ENCODE measurements around the gene PDK2. TPM values are rescaled to one million over a fixed set of nuclear protein-coding genes. Genes with fewer than 3 reads are reported as not detected.

PDK2 gene
- total RNA-seq (2014; rRNA removed) = 22.3 and 22.5 TPM in 2 replicates
- 29.7 TPM for polyA plus RNA-seq (2012)

DNA sequence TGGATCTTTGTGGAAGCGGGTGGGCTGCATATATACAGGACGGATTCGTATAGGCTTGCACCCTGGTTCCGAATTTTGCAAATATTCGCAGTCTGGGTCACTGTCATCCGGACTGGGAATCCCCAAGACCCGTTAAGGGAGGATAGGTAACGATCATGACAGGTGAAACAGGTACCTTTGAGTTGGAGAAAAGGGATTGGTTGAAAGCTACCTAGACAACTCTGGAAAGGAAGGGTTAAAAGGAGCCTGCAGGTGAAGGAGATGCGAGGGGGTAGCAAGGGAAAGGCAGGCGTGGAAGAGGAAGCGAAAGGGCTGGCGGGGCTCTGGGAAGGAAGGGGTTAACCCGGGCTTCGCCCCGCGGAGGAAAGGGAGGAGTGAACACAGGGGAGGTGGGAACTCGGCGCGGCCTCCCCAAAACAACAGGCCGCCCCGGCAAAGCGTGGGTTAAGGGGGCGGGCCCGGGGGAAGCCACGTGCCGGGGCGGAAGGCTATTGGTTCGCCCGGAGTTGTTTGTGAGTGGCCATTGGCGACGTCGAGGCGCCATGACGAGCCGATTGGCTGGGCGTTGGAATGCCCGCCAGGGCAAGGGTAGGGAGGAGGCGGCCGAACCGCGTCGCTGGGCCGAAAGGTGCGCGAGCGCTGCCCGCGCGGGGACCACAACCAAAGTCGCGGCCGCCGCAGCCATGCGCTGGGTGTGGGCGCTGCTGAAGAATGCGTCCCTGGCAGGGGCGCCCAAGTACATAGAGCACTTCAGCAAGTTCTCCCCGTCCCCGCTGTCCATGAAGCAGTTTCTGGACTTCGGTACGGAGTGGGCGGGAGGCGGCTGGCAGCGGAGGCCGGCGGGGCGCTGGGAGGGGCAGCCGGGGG lies at the start of gene PDK2:
TSS of gene PDK2 (plus strand) at position 599 of the 867 bp plus-strand sequence. CDS start at position 684, 85 bp downstream.
- peak; percentile 94 for DNase-seq (ENCODE audit: low read depth)

DNA sequence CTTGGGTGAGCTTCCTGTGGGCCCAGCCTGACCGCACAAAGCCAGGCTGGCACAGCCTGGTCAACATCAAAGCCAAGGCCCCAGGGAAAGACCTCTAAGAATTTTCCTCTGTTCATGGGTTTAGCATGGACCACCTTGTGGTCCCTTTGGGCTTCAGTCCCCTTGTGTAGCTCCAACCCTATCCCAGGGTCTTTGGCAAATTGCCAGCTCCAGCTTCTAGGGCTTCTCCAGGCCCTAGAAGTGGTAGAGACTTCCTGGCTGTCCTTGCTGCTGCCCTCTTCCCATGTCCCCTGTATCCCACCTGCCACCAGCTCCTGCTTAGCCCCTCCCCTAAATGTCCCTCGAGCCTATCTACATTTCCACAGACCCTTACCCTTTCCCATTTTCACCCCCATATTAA lies 49.0 kb upstream of the PDK2 start:
- DNase-seq (ENCODE audit: low read depth) = no peak

DNA sequence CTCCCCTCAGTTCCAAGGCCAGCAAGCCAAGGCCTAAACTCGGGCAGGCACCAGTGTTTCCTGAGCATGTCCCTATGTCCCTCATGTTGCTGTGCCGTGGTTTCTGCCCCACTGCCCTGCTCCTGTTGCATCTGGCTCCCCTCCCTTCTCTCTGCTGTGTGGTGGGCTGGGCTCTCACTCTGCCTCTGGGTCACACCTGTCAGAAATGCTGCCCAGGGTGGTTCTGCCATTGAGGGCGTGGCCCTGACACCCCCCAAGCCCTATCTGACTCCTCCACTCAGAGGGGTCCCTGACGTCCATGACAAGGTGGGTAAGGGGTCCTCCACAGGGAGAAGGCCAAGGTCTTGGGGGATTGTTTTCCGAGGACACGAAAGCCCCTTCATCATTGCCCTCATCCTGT lies 48.5 kb upstream of the PDK2 start:
- no peak for DNase-seq (ENCODE audit: low read depth)

DNA sequence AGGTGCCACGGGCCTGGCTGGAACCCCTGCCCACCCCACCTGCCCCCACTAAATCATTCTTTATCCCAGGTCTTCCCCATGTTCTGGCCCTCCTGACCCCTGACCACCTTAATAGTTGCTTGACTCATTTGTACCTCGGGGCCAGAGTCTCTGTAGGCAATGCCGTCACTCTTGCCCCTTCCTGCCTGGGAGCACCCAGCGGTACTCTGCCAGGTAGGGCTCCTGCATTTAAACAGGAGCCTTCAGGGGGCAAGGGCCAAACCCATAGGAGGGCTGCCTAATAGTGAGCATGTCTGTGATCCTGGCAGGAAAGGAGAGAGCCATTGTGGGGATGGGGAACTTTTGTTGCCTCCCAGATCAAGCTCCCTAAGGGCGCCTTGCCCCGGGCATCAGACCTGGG lies 48.1 kb upstream of the PDK2 start:
- no peak for DNase-seq (ENCODE audit: low read depth)

DNA sequence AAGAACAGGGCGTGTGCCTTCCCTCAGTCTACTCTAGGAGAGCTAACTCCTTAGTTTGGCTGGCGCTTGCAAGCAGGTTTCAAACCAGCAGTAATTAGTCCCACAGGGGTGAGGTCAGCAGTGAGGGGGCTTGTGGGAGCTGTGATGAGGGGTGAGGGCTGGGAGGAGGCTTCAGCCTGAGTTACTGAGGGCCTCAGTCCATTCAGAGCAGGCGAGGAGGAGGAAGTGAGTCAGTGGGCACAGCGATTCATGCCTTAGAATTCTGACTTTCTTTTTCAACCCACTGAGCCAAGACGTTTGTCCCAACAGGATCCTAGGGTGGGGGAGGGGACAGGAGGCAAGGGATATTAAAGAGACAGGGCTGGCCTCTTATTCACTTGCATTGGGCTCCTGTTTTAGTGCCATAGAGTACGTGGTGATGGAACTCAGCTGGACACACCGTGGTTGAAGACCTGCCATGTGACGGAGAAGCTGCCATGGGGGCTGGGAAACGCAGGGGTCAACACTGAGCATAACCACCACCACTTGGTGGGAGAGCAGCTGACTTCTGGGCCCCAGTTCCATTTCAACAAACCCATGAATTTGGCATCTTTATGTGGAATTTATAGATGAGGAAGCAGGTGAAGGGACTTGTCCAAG lies 47.5 kb upstream of the PDK2 start:
- peak; percentile 80 for DNase-seq (ENCODE audit: low read depth)

DNA sequence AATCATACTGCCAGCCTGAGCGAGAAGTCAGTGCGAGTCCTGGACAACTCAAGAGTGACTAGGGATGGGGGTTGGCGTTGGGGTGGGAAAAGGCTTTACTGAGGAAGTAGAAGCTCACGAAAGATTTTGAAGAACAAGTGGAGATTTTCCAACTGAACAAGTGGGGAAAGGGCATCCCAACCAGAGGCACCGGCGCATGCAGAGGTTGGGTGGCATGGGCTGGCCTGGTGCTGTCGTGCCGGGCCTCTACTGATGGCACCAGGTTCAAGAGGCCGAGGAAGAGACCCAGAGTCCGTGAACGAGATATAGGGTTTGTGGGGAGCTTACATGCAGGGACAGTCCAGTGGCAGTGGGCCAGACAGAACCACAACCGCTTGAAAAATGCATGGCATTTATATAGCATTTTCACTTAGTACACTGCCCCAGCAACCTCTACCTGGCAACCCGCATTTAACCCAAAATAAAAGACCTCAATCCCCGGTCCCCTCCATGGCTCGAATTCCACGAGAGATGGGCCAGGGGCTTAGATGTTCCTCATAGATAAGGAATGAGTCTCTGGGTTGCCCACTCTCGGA lies 46.9 kb upstream of the PDK2 start:
- DNase-seq (ENCODE audit: low read depth) = no peak

DNA sequence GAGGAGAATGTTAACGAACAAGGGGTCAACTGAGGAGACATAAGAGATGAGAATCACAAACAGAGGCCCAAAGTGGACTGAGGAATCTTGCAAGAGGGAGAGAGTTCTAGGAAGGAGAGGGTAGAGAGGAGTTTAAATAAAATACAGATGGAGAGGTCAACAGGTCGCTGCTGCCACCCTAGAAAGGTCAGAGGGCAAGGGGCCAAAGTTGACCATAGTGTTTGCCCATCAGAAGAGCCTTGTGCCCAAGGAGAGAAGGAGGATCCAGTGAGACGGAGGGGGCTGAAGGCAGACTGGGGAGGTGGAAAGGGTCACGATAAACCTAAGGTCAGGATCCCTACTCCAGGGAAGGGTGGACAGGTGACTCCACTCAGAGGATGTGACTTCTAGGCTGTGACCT lies 46.2 kb upstream of the PDK2 start:
- DNase-seq (ENCODE audit: low read depth) = no peak

DNA sequence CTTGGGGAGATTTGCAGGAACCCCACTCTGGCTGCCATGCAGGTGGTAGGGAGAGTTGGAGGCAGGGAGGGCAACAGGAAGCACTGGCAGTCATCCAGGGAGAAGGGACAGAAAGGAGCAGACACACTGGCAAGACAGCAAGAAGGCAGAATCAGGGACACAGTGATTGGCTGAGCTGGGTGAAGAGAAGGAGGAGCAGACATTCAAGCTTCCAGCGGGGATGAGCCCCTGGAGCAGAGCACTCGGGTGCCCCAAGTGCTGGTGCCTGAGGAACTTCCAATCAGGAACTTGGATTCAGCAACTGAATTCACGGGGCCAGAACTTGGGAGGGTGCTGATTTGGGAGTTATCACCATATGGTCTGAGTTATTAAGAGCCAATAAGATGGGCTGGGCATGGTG lies 45.5 kb upstream of the PDK2 start:
- DNase-seq (ENCODE audit: low read depth) = no peak

DNA sequence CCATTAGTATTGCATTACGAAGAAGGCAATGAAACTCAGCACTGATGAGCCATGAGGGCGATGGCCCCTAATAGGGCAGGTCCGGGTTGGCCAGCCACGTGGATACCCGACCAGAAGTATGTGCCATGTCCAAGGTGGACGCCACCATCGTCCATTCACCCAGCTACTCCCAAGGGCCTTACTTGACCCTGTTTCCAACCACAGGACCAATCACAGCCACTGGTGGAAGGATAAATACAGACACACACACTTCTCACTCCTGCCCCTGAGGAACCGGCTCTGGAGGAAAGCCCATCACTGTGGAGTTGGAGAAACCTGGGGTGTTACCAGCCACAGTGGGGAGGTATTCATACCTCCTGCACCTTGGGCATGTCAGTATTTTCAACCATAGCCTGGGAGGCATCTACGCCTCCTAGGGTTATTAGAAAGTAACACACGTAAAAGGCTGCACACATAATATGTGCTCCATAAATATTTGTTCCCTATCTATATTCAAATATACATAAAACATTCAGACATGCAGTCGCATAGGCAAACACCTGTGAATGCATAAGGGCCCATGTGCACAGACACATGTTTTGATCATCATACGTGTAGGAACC lies 44.6 kb upstream of the PDK2 start:
- DNase-seq (ENCODE audit: low read depth) = no peak

DNA sequence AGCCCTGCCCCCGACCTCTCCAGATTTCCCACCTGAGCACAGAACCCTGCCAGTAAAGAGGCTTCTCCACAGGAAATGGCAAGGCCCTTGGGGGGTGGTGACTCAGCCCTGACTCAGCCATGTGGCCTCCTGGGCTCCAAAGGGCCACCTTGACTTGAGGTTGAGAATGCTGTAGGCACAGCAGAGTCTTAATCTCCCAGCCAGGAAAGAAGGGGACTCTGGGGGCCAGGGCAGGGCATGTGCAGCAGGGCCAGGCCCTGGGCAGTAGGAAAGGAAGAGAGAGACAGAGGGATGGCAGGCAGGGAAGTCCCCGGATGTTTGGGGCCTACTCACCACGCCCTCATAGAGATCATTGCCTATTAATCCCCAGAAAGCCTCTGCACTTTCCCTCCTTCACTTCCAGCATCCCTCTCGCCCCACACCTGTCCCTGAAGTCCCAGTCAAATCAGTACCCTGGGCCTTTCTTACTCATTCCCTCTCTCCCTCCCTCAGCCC lies 44.0 kb upstream of the PDK2 start:
- DNase-seq (ENCODE audit: low read depth) = peak; percentile 88

DNA sequence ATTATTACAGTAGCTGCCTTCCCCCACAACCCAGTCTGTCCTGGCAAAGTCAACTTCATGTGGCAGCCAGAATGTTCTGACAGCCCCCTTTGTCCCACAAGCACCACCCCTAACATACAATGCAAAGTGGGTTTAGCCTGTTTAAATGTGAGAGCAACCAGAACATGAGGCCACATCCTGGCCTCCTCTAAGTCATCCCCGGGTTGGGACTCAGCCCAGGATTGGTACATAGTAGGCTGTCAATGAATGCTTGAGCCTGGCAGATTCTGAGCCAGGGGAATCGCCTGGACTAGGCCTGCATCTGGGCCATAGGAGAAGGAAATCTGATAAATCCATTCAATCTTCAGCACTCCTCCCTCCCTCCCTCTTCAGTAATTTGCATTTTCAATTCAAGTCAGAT lies 43.5 kb upstream of the PDK2 start:
- DNase-seq (ENCODE audit: low read depth) = no peak

DNA sequence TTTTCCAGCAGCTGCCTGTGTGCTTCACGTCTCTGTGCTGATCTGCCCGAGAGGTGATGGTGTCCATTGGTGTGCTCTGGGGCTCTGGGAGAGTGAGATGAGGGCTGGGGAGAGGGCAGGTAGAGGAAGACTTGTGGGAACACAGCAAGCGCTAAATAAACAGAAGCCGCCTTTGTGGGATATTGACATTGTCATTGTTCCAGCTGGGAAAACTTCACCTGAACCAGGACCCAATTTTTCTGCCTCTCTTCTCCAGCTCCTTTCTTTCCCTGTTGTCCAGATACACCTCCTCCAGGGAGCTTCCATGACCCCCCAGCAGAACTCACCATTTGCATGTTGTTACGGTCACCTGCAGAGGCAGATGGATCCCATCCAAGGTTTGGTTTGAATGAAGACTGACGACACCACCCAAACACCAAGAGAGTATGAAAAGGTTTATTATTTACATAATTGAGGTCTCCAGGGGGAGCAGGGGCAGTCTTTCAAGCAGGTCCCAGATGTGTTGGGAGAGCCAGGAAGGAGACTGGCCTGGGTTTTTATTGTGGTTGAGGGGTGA lies 42.8 kb upstream of the PDK2 start:
- DNase-seq (ENCODE audit: low read depth) = no peak

DNA sequence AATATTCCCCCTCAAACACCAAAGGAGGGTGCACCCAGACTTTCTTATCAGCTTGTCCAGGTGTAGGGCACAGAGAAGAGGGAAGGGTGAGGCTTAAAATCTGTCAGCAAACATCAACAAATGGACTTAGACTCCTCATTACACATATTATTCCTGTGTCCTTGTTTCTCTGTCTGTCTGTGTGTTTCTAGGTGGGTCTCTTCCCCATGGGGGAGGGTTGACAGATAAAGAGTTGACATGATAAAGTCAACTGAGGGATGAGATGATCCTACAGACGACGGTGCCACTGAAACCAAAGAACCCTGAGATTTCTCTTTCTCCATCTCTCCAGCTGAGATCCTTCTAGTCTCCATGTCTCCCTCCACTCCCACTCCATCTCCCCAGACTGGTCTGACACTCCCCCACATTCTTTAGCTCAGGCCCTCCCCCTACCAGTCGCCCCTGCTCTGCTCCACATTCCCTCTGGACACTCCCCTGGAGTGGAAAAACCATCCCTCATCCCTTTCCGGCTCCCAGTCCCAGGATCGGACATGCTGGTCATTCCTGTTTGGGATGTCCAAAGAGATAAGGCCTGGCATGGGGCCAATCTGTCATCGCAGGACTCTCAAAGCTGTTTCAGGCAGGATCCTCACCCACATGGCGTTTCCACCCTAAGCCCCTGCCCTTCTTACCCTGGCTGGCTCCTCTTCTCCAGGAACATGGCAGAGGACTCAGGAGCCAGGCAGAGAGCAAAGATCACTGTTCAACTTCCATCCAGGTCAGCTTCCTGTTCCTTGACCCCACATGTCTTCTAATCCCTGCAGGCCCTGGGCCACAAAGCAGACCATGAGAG lies 42.1 kb upstream of the PDK2 start:
- no peak for DNase-seq (ENCODE audit: low read depth)

DNA sequence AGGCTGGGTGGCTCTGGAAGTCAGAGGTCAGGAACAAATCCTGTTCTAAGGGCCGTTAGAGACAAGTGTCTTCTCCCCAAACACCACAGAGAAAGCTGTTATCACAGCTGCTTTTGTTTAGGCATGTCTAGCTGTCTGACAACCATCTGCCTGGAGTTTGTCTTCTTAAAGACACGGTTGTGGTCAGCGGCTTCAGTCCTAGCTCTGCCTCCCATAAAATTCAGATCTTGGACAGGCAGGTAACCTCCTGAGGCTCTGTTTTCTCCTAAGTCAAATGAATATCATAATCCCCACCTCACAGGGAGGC lies 41.5 kb upstream of the PDK2 start:
- DNase-seq (ENCODE audit: low read depth) = peak; percentile 89

DNA sequence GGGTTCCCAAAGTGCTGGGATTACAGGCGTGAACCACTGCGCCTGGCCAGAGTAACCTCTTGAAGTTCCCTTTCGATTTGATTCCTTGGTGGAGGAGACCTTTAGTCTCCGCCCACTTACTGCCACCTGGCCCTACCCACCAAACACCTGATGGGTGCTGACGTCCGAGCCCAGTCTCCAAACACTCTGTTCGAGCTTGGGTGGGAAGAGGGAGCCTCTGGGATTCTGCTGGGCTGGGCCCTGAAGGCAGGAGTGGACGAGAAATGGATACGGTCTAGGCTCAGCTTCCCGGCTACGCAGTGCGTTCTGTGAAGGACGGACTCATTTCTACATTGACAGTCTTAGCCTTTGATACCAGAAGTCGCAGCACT lies 40.1 kb upstream of the PDK2 start:
- no peak for DNase-seq (ENCODE audit: low read depth)

DNA sequence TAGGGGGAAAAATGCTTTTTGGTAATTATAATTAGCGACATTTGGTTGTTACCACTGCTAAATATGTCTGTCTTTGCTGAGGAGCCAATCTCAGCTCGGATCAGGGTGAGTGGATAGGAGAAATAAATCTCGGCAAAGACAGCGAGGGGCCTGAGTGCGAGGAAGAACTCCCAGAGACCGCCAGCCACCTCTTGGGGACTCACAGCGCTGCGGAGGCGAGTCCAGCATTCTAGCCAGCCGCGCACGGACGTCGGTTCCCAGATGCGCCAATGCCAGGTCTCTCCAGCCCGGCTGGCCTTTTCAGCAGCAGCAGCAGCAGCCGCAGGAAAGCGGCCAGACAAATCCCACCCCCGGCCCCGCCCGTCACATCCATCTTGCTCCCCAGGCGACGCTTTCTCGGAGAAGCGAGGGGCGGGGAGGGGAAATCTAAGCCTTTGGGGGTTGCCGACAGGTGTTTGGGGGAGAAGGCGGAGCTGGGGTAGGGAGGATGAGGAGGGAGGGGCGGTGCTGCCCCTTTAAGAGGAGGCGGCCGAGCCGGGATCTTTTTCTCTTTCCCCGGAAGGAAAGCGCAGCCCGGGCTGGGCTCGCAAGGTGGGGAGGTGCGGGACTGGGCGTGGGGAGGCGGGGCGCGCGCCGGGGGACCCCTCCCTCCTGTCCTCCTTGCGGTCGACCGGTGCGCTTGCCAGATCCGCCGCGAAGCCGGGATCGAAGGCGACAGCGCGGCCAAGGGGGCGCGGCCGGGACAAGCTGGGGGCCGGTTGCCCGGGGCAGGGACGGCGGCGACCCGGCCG lies 39.5 kb upstream of the PDK2 start, which contains the start of gene ITGA3:
TSS of gene ITGA3 (plus strand) at position 685 of the 791 bp plus-strand sequence. CDS start 330 bp downstream, outside the sequence.
- DNase-seq (ENCODE audit: low read depth) = peak; percentile 97

DNA sequence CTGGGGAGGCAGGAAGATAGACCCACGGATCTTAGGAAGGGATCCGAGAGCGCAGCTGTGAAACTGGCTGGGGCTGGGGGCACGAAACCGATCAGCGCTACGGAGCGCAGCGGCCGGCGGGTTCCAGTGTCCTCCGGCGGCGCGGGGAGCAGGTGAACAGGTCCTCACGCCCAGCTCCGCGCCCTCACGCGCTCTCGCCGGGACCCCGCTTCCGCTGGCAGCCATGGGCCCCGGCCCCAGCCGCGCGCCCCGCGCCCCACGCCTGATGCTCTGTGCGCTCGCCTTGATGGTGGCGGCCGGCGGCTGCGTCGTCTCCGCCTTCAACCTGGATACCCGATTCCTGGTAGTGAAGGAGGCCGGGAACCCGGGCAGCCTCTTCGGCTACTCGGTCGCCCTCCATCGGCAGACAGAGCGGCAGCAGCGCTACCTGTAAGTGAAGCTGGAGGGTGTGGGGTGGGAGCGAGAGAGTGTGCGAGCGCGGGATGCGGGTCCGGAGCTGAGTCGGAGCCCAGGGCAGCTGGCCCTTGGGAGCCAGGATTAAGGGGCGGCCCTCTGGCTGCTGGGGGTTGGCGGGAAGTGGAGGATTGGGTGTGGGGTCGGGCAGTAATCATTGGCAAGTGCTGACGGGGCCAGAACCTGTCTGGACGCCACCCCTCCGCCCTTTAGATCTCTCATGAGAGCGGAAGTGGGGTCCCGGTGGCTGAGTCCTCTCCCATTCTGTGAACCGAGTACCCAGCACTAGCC lies 38.8 kb upstream of the PDK2 start:
- peak; percentile 57 for DNase-seq (ENCODE audit: low read depth)

DNA sequence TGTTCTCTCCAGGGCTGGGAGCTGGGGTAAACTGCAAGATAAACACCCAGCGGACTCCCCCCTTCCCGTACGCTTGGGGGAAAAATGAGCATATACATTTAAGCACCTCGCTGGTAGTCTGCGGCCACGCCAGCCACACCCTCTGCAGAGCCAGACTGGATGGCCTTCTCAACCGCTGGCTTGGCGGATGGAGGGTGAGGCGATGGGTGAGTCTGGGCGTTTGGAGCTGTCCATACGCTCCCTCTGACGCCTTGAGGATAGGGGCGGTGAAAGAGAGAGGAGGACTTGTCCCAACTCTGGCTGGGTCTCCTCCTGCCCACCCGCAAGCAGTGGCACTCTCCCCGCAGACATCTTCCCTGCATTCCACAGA lies 38.2 kb upstream of the PDK2 start:
- peak; percentile 65 for DNase-seq (ENCODE audit: low read depth)

DNA sequence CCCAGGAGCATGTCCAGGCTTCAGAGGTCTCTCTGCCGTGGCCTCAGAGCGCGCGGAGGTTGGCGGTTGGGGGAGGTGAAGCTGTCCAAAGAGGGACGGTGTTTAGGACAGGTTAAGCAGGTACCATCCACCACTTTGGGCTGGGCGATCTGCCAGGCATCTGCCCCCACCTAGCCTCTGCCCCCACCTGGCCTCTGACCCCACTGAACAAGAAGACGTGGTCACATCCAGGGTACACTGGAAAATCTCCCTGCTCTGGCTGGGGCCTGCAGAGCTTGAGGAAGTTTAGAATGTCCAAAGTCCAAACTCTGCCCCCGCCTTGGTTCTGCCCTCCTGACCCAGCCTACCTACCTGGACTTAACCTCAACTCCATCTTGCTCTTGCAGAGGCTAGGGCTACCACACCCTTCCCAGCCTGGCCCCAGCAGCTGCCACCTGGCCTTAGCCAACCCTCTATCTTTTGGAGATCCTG lies 37.6 kb upstream of the PDK2 start:
- no peak for DNase-seq (ENCODE audit: low read depth)
